HepG2 (cell line): Measurements from ENCODE around the gene PPA1. TPM values are rescaled to one million over a fixed set of nuclear protein-coding genes. Genes with fewer than 3 reads are reported as not detected.

Experiments
- ARNT2 ChIP-seq: sonication (generic); formaldehyde crosslinking; IDR thresholded peaks from 2 replicates; pipeline ENCODE4 v1.8.0; 2022; ENCODE audit warnings: mild to moderate bottlenecking, low read depth, missing genetic modification reagents, moderate library complexity
- BRF2 ChIP-seq: sonication (generic); formaldehyde crosslinking; IDR thresholded peaks from 2 replicates; pipeline ENCODE4 v1.8.1; 2022; ENCODE audit warnings: mild to moderate bottlenecking, missing genetic modification reagents
- EED ChIP-seq: sonication (generic); formaldehyde crosslinking; IDR thresholded peaks from 2 replicates; pipeline ENCODE4 v1.5.0; 2020; ENCODE audit warnings: mild to moderate bottlenecking, missing genetic modification reagents
- ELF3 ChIP-seq: IDR thresholded peaks from 2 replicates; pipeline ENCODE4 v1.6.1; 2016; ENCODE audit warnings: missing genetic modification reagents, missing compliant biosample characterization
- GFI1 ChIP-seq: sonication (generic); formaldehyde crosslinking; IDR thresholded peaks from 2 replicates; pipeline ENCODE4 v1.5.0; 2020; ENCODE audit warnings: missing genetic modification reagents, mild to moderate bottlenecking, borderline replicate concordance
- HNF1B ChIP-seq: sonication (generic); formaldehyde crosslinking; IDR thresholded peaks from 2 replicates; pipeline ENCODE4 v1.5.1; 2020; ENCODE audit warnings: mild to moderate bottlenecking, moderate library complexity, missing genetic modification reagents
- NR3C1 ChIP-seq: sonication (generic); formaldehyde crosslinking; IDR thresholded peaks from 2 replicates; pipeline ENCODE4 v1.4.0; 2020; ENCODE audit warnings: missing genetic modification reagents
- POLR2AphosphoS5 ChIP-seq: IDR thresholded peaks from 2 replicates; pipeline ENCODE4 v1.6.1; 2012; ENCODE audit warnings: low read depth, low read length
- RARA ChIP-seq: IDR thresholded peaks from 2 replicates; pipeline ENCODE4 v1.6.1; 2016; ENCODE audit warnings: missing genetic modification reagents, missing compliant biosample characterization
- REPIN1 ChIP-seq: sonication (generic); formaldehyde crosslinking; IDR thresholded peaks from 2 replicates; pipeline ENCODE4 v1.8.0; 2022; ENCODE audit warnings: missing genetic modification reagents, low read depth, mild to moderate bottlenecking, borderline replicate concordance
- SNAPC5 ChIP-seq: sonication (generic); formaldehyde crosslinking; IDR thresholded peaks from 2 replicates; pipeline ENCODE4 v1.8.1; 2023; ENCODE audit warnings: mild to moderate bottlenecking, missing genetic modification reagents, borderline replicate concordance
- SP5 ChIP-seq: IDR thresholded peaks from 2 replicates; pipeline ENCODE4 v1.6.1; 2016; ENCODE audit warnings: low read depth, borderline replicate concordance
- XBP1 ChIP-seq: sonication (generic); formaldehyde crosslinking; IDR thresholded peaks from 2 replicates; pipeline ENCODE4 v1.5.0; 2020; ENCODE audit warnings: missing genetic modification reagents
- ZFP1 ChIP-seq: IDR thresholded peaks from 2 replicates; pipeline ENCODE4 v1.6.1; 2016
- ZMYM2 ChIP-seq: sonication (generic); formaldehyde crosslinking; IDR thresholded peaks from 2 replicates; pipeline ENCODE4 v1.8.0; 2022; ENCODE audit warnings: mild to moderate bottlenecking, missing genetic modification reagents
- ZNF331 ChIP-seq: sonication (generic); formaldehyde crosslinking; IDR thresholded peaks from 2 replicates; pipeline ENCODE4 v1.4.0; 2020; ENCODE audit warnings: missing genetic modification reagents
- ZNF383 ChIP-seq: sonication (generic); formaldehyde crosslinking; IDR thresholded peaks from 2 replicates; pipeline ENCODE4 v1.4.0; 2020; ENCODE audit warnings: missing genetic modification reagents, mild to moderate bottlenecking, borderline replicate concordance
- ZNF530 ChIP-seq: sonication (generic); formaldehyde crosslinking; IDR thresholded peaks from 2 replicates; pipeline ENCODE4 v1.5.0; 2020; ENCODE audit warnings: low read depth, mild to moderate bottlenecking, missing genetic modification reagents
- ZNF552 ChIP-seq: sonication (generic); formaldehyde crosslinking; IDR thresholded peaks from 2 replicates; pipeline ENCODE4 v1.9.0; 2022; ENCODE audit warnings: missing genetic modification reagents, mild to moderate bottlenecking, borderline replicate concordance
- ZNF558 ChIP-seq: sonication (generic); formaldehyde crosslinking; IDR thresholded peaks from 2 replicates; pipeline ENCODE4 v1.9.0; 2022; ENCODE audit warnings: mild to moderate bottlenecking, missing genetic modification reagents, borderline replicate concordance
- ZNF570 ChIP-seq: sonication (generic); formaldehyde crosslinking; IDR thresholded peaks from 2 replicates; pipeline ENCODE4 v1.4.0; 2020; ENCODE audit warnings: mild to moderate bottlenecking, missing genetic modification reagents, borderline replicate concordance
- ZNF790 ChIP-seq: sonication (generic); formaldehyde crosslinking; IDR thresholded peaks from 2 replicates; pipeline ENCODE4 v1.8.0; 2022; ENCODE audit warnings: missing genetic modification reagents, mild to moderate bottlenecking, borderline replicate concordance
- ZSCAN9 ChIP-seq: IDR thresholded peaks from 2 replicates; pipeline ENCODE4 v1.6.1; 2016; ENCODE audit warnings: borderline replicate concordance
- polyA plus RNA-seq, 8 experiments: library from polyadenylated mRNA; depleted of rRNA in 3 of 8; stranded (reverse) in 7 of 8; unstranded in 1 of 8; fragments of >200 nt; fragmentation: Illumina TruSeq in 4 of 8; extraction: Trizol in 4 of 8; gene quantifications; 2 replicates each; pipeline versions ENCODE4 v1.2.1 to v1.2.3, GENCODE V29; 2011 to 2016; ENCODE audit warnings: low read depth in 4 of 8, missing spikeins in 1 of 8, mixed read lengths in 1 of 8; ENCODE audit not compliant: insufficient read depth in 1 of 8
- total RNA-seq, 5 experiments: library from RNA; depleted of rRNA; stranded (reverse); fragments of >200 nt; fragmentation: Illumina TruSeq; extraction: Trizol; gene quantifications; 2 replicates each; pipeline ENCODE4 v1.2.3, GENCODE V29; 2016; ENCODE audit warnings: low read depth in 1 of 5
- TF ChIP-seq, protein P1 (sequence below): sonication (generic); formaldehyde crosslinking; conservative IDR thresholded peaks from 2 replicates; pipeline ENCODE4 v1.8.1; 2023; ENCODE audit warnings: missing genetic modification reagents
- TF ChIP-seq, protein P2 (sequence below): sonication (generic); formaldehyde crosslinking; IDR thresholded peaks from 2 replicates; pipeline ENCODE4 v1.4.0; 2020; ENCODE audit warnings: missing genetic modification reagents, mild to moderate bottlenecking, borderline replicate concordance

PPA1 gene
- total and polyA plus RNA-seq, 2 of the 13 experiments (the other 11 are each of a cell fraction or from before 2014, with no cell fraction given) = 136 to 250 TPM

DNA sequence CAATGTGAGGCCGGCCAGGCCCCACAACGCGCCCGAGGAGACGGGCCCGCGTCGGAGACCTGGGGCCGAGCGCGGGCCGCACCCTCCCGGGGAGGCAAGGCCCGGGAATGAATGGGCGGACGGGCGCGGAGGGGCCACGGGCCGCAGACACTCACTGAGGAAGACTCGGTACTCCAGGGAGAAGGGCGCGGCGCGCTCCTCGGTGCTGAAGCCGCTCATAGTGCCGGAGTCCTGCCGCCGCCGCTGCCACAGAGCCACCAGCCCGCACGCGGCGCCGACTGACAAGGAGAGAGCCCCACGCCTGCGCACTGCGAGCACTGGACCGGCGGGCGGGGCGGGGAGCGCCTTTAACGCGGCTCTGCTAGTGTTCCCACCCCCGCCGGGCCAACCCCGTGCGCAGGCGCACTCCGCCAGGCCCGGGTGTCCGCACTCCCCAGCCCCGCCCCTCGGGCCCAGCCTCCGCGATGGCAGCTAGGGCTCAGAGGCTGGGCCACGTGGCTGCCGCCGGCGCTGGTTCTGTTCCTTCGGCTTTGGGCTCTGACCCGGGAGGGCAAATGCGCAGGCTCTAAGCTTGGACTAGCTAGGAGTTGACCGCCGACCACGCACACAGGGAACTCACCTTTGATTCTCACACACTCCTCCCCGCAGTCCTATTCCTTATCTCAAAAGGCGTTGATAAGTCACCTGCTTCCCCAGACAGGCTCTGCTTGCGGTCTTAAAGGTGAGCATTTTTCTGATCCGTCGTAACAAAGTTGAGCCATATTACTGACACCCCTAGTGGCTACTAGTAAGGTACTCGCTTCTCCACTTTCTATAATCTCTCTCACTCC is at the start of gene PPA1 (continued):
- TF ChIP-seq GFI1 = no peak
- peak; percentile 87 for TF ChIP-seq POLR2AphosphoS5
- TF ChIP-seq ZNF552 (CRISPR knock-in tag) = peak; percentile 70; the same call in 1 of the 2 replicates
- no peak for TF ChIP-seq RARA
- peak; percentile 51 for TF ChIP-seq SP5
- peak; percentile 38; the same call in 1 of the 2 replicates for TF ChIP-seq ZSCAN9 (CRISPR knock-in tag)
- TF ChIP-seq ZNF558 (CRISPR knock-in tag) = peak; percentile 89; the same call in 1 of the 2 replicates
- TF ChIP-seq, protein P1, sequence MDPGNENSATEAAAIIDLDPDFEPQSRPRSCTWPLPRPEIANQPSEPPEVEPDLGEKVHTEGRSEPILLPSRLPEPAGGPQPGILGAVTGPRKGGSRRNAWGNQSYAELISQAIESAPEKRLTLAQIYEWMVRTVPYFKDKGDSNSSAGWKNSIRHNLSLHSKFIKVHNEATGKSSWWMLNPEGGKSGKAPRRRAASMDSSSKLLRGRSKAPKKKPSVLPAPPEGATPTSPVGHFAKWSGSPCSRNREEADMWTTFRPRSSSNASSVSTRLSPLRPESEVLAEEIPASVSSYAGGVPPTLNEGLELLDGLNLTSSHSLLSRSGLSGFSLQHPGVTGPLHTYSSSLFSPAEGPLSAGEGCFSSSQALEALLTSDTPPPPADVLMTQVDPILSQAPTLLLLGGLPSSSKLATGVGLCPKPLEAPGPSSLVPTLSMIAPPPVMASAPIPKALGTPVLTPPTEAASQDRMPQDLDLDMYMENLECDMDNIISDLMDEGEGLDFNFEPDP (CRISPR knock-in tag) = 0 out of 2 replicates have a peak, but pooled peaks have one; percentile 58
- peak; percentile 77 for TF ChIP-seq ZNF331
- TF ChIP-seq, protein P2, sequence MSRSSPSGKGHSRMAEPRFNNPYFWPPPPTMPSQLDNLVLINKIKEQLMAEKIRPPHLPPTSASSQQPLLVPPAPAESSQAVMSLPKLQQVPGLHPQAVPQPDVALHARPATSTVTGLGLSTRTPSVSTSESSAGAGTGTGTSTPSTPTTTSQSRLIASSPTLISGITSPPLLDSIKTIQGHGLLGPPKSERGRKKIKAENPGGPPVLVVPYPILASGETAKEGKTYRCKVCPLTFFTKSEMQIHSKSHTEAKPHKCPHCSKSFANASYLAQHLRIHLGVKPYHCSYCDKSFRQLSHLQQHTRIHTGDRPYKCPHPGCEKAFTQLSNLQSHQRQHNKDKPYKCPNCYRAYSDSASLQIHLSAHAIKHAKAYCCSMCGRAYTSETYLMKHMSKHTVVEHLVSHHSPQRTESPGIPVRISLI (CRISPR knock-in tag) = no peak
- 0 out of 2 replicates have a peak, but pooled peaks have one; percentile 39 for TF ChIP-seq EED (CRISPR knock-in tag)
- TF ChIP-seq ZMYM2 (CRISPR knock-in tag) = no peak; the same call in 1 of the 2 replicates
- peak; percentile 89 for TF ChIP-seq ARNT2
- TF ChIP-seq ZNF570 (CRISPR knock-in tag) = no peak
- TF ChIP-seq ZFP1 (CRISPR knock-in tag) = no peak
- TF ChIP-seq ZNF790 (CRISPR knock-in tag) = 0 out of 2 replicates have a peak, but pooled peaks have one; percentile 42
- no peak for TF ChIP-seq BRF2 (CRISPR knock-in tag)
- no peak; the same call in 1 of the 2 replicates for TF ChIP-seq HNF1B
- no peak for TF ChIP-seq SNAPC5
- TF ChIP-seq XBP1 (CRISPR knock-in tag) = no peak
- TF ChIP-seq ELF3 (CRISPR knock-in tag) = peak; percentile 23; the same call in 1 of the 2 replicates
- TF ChIP-seq ZNF530 (CRISPR knock-in tag) = no peak
- TF ChIP-seq NR3C1 (CRISPR knock-in tag) = no peak
- TF ChIP-seq REPIN1 (CRISPR knock-in tag) = peak; percentile 58; the same call in 1 of the 2 replicates
- no peak for TF ChIP-seq ZNF383 (CRISPR knock-in tag)
